ENCODE measurements around the gene PAPOLB. TPM values are rescaled to one million over a fixed set of nuclear protein-coding genes. Genes with fewer than 3 reads are reported as not detected.

The PAPOLB gene
- total and polyA plus RNA-seq, 10 of the 15 experiments (the other 5 are each of a cell fraction or from before 2014, with no cell fraction given), result 0.01 TPM; not detected in 9

- Histone ChIP-seq H3K4me3 (no peak overlapping the region), H3K4me2 (ENCODE audit: control insufficient read depth, insufficient read depth) (no peak overlapping the region), H3K9ac (ENCODE audit: control insufficient read depth, insufficient read depth, low read length) (no peak overlapping the region), H3K36me3 (ENCODE audit: control insufficient read depth in 2 of 2, insufficient read depth in 2 of 2, low read length in 1 of 2) (no peaks in the 10 kb centered on the region), H3K9me3 (replicated peaks; ENCODE audit: control insufficient read depth, insufficient read depth, low read length) (no peaks in the 10 kb centered on the region; the same call in 2 of the 3 replicates), H2AFZ (ENCODE audit: control insufficient read depth, low read depth, low read length) (no peak overlapping the region), H3K27me3 (replicated peaks in 1 of 2; ENCODE audit: control insufficient read depth in 2 of 2, insufficient read depth in 2 of 2, low read length in 1 of 2) (no peaks in the 10 kb centered on the region), H3K27ac (ENCODE audit: control insufficient read depth, insufficient read depth) (no peak overlapping the region), H3K4me1 (ENCODE audit: control insufficient read depth, insufficient read depth, low read length) (no peaks in the 10 kb centered on the region), H4K20me1 (ENCODE audit: control insufficient read depth, insufficient read depth) (no peaks in the 10 kb centered on the region), H3K79me2 (ENCODE audit: control insufficient read depth, insufficient read depth, low read length) (no peaks in the 10 kb centered on the region)
- intact Hi-C loops (cut with micrococcal nuclease; ENCODE audit: unreplicated experiment) (no loop called here), in situ Hi-C loops (cut with MboI) (no loop called here)
- DNase-seq (ENCODE audit: low read depth, low spot score) (no peak), FAIRE-seq (no peak), ATAC-seq (no peak)
- ChIA-PET SMC1A (ENCODE audit: uncharacterized antibody, unreplicated experiment) (no interaction called here), POLR2A (no interaction called here), RAD21 (ENCODE audit: unreplicated experiment) (no interaction called here), CTCF (interaction anchor here (0.6 kb wide), 1 partner anchor 520 kb away, joined by 3 read pairs; no protein-coding TSS in a partner anchor)
- BruUV-seq (replicated peaks), result no TSS peak
- no peak for TF ChIP-seq SUPT20H (IDR thresholded peaks at IDR 0.05; ENCODE audit: borderline replicate concordance, control insufficient read depth, low read depth, low read length)
- TF ChIP-seq BACH1 (IDR thresholded peaks at IDR 0.05; ENCODE audit: borderline replicate concordance), result no peak
- TF ChIP-seq EP300 (IDR thresholded peaks at IDR 0.05; ENCODE audit: borderline replicate concordance in 1 of 2, control insufficient read depth in 1 of 2, low read depth in 2 of 2, low read length in 2 of 2), result no peak
- TF ChIP-seq BHLHE40 (IDR thresholded peaks at IDR 0.05; ENCODE audit: borderline replicate concordance in 1 of 2, low read depth in 2 of 2, low read length in 1 of 2), result no peak
- TF ChIP-seq, protein P1, sequence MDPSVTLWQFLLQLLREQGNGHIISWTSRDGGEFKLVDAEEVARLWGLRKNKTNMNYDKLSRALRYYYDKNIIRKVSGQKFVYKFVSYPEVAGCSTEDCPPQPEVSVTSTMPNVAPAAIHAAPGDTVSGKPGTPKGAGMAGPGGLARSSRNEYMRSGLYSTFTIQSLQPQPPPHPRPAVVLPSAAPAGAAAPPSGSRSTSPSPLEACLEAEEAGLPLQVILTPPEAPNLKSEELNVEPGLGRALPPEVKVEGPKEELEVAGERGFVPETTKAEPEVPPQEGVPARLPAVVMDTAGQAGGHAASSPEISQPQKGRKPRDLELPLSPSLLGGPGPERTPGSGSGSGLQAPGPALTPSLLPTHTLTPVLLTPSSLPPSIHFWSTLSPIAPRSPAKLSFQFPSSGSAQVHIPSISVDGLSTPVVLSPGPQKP (IDR thresholded peaks at IDR 0.05; ENCODE audit: low read depth, low read length), result no peak
- no peak for TF ChIP-seq HDAC2 (IDR thresholded peaks at IDR 0.05)
- no peak for TF ChIP-seq POU2F2 (IDR thresholded peaks at IDR 0.05; ENCODE audit: borderline replicate concordance, low read depth, low read length)
- no peak for TF ChIP-seq BRCA1 (IDR thresholded peaks at IDR 0.05; ENCODE audit: low read depth, low read length)
- no peak for TF ChIP-seq POLR2AphosphoS5 (IDR thresholded peaks at IDR 0.05; ENCODE audit: low read length)
- 58% methylated on average over 20 of the region's 20 CpGs for WGBS (ENCODE audit: insufficient coverage, insufficient replicate concordance, low lambda C conversion rate, missing lambda C conversion rate)
Measured at GRCh38 chr7:4911111-4911828, 49.4 kb upstream of the PAPOLB start.

All from GM12878 (cell line).